A673 (cell line): ENCODE results near the gene WBP2. TPM values are rescaled to one million over a fixed set of nuclear protein-coding genes. Genes with fewer than 3 reads are reported as not detected.
A peak's percentile ranks its signal among the peaks of the same experiment; 100 is the strongest.

ENCODE experiments used
- BruUV-seq: library from RNA; stranded (reverse); fragments of 400-500 nt; replicated peaks from 2 replicates; lab custom pipeline; 2021; lab: Mats Ljungman, UMichigan
- CTCF ChIA-PET: fragments of 300-600 bp; sonication (Branson Sonifier 250); formaldehyde crosslinking; loops from one replicate; lab custom pipeline; 2022; ENCODE audit warnings: antibody characterized with exemption; lab: Charles Lee
- POLR2A ChIA-PET: fragments of 300-600 bp; sonication (Branson Sonifier 250); formaldehyde crosslinking; loops from one replicate; lab custom pipeline; 2022; ENCODE audit warnings: antibody characterized with exemption; ENCODE audit not compliant: low non-redundant PET; lab: Charles Lee
- DNase-seq: peaks from one replicate; pipeline ENCODE4 v3.0.0-alpha.2; 2015; ENCODE audit warnings: low spot score
- H3K27ac ChIP-seq: fragments of 200-600 bp; sonication (generic); 2 replicates; pipeline ENCODE4 v1.5.1; 2016; ENCODE audit warnings: mixed run types, low read depth, mild to moderate bottlenecking, mixed read lengths, antibody characterized with exemption, low read length; ENCODE audit not compliant: poor library complexity, severe bottlenecking
- H3K27me3 ChIP-seq: fragments of 200-600 bp; sonication (generic); replicated peaks from 2 replicates; pipeline ENCODE4 v1.6.1; 2017; ENCODE audit warnings: mixed run types, low read depth, mild to moderate bottlenecking, mixed read lengths, antibody characterized with exemption, low read length; ENCODE audit not compliant: insufficient read depth, poor library complexity
- H3K36me3 ChIP-seq: fragments of 200-600 bp; sonication (generic); 2 replicates; pipeline ENCODE4 v1.6.1; 2016; ENCODE audit warnings: mixed run types, mild to moderate bottlenecking, mixed read lengths, antibody characterized with exemption, low read length; ENCODE audit not compliant: insufficient read depth, poor library complexity, severe bottlenecking
- H3K4me1 ChIP-seq: fragments of 200-600 bp; sonication (generic); 2 replicates; pipeline ENCODE4 v1.6.1; 2017; ENCODE audit warnings: mixed run types, mild to moderate bottlenecking, mixed read lengths, antibody characterized with exemption, low read length; ENCODE audit not compliant: insufficient read depth, poor library complexity, severe bottlenecking
- H3K4me3 ChIP-seq: fragments of 200-600 bp; sonication (generic); 2 replicates; pipeline ENCODE4 v1.5.1; 2016; ENCODE audit warnings: low read depth, mixed run types, mild to moderate bottlenecking, mixed read lengths, low read length; ENCODE audit not compliant: poor library complexity, severe bottlenecking
- H3K9me3 ChIP-seq: fragments of 200-600 bp; sonication (generic); 2 replicates; pipeline ENCODE4 v1.6.1; 2016; ENCODE audit warnings: mixed run types, low read depth, mild to moderate bottlenecking, mixed read lengths, antibody characterized with exemption, low read length; ENCODE audit not compliant: poor library complexity, severe bottlenecking
- CTCF ChIP-seq: fragments of 300-800, 200-600 bp; sonication (generic); conservative IDR thresholded peaks from 2 replicates; pipeline ENCODE4 v1.5.1; 2017; ENCODE audit warnings: low read depth, mild to moderate bottlenecking, antibody characterized with exemption, low read length, moderate library complexity, mixed read lengths
- EZH2 ChIP-seq: fragments of 200-600 bp; sonication (generic); IDR thresholded peaks from 2 replicates; pipeline ENCODE4 v1.6.1; 2017; ENCODE audit warnings: borderline replicate concordance, low read depth, mild to moderate bottlenecking, mixed read lengths, antibody characterized with exemption, low read length; ENCODE audit not compliant: poor library complexity, severe bottlenecking
- intact Hi-C: fragments of 100-400 bp; cut with micrococcal nuclease; formaldehyde crosslinking; loops from one replicate; pipeline ENCODE4 v1.10.0; 2022; ENCODE audit not compliant: unreplicated experiment
- total RNA-seq: library from RNA; stranded (reverse); gene quantifications from 2 replicates; pipeline ENCODE4 v1.2.3, GENCODE V29; 2021

The WBP2 gene
- total RNA-seq, 1 experiment from 2014 or later = 70.3 TPM

GRCh38 chr17:75828076-75828400, 27.1 kb downstream of the WBP2 start:
- H3K27me3 ChIP-seq = no peaks in the 10 kb centered on the region
- BruUV-seq = no TSS peak
- no peaks in the 10 kb centered on the region for H3K9me3 ChIP-seq
- H3K27ac ChIP-seq = peak overlapping the region; percentile 68
- peak overlapping the region; percentile 38 for H3K4me3 ChIP-seq
- peaks cover 16% of the 10 kb centered on the region for H3K36me3 ChIP-seq
- POLR2A ChIA-PET = no interaction called here
- CTCF ChIA-PET = interaction anchor here (0.5 kb wide), 2 partner anchors 11 to 14 kb away, joined by 4 to 6 read pairs; no protein-coding TSS in a partner anchor
- peaks cover 11% of the 10 kb centered on the region for H3K4me1 ChIP-seq
- TF ChIP-seq CTCF = no peak
- TF ChIP-seq EZH2 = no peak
- intact Hi-C loops = no loop called here
- DNase-seq = peak; percentile 61

- intact Hi-C loops = loop anchor here (1.0 kb wide), 1 partner anchor 46 kb away; no protein-coding TSS in a partner anchor
- no TSS peak for BruUV-seq
- ChIA-PET POLR2A (no interaction called here), CTCF (interaction anchor here (0.5 to 0.8 kb wide), 3 partner anchors 14 to 74 kb away, joined by 3 to 4 read pairs (median 3); no protein-coding TSS in a partner anchor)
- Histone ChIP-seq H3K27me3 (no peaks in the 10 kb centered on the region), H3K9me3 (no peaks in the 10 kb centered on the region), H3K36me3 (peaks cover 22% of the 10 kb centered on the region), H3K27ac (peak overlapping the region; percentile 68), H3K4me1 (peaks cover 11% of the 10 kb centered on the region), H3K4me3 (peak overlapping the region; percentile 38)
- TF ChIP-seq EZH2 = no peak
- TF ChIP-seq CTCF = peak; percentile 89
- DNase-seq = peak; percentile 86
Observed at GRCh38 chr17:75827308-75828075, 27.6 kb downstream of the WBP2 start.

GRCh38 chr17:75826561-75827307, 28.4 kb downstream of the WBP2 start:
- H3K36me3 ChIP-seq = peaks cover 25% of the 10 kb centered on the region
- POLR2A ChIA-PET = no interaction called here
- no peaks in the 10 kb centered on the region for H3K27me3 ChIP-seq
- H3K9me3 ChIP-seq = no peaks in the 10 kb centered on the region
- peak overlapping the region; percentile 68 for H3K27ac ChIP-seq
- intact Hi-C loops = loop anchor here (1.0 kb wide), 1 partner anchor 45 kb away; no protein-coding TSS in a partner anchor
- H3K4me3 ChIP-seq = no peak overlapping the region
- CTCF ChIA-PET = interaction anchor here (0.7 to 0.8 kb wide), 2 partner anchors 41 to 73 kb away, joined by 3 read pairs; no protein-coding TSS in a partner anchor
- peaks cover 11% of the 10 kb centered on the region for H3K4me1 ChIP-seq
- no peak for DNase-seq
- no peak for TF ChIP-seq CTCF
- TF ChIP-seq EZH2 = no peak
- no TSS peak for BruUV-seq
